Esophagus (tissue), 2 donors: ENCODE results near the gene TMEM63B. TPM values are rescaled to one million over a fixed set of nuclear protein-coding genes. Genes with fewer than 3 reads are reported as not detected.
A peak's percentile ranks its signal among the peaks of the same experiment; 100 is the strongest.
"Not testable (repeated sequence)": the region's sequence is repeated elsewhere in the genome, so short reads cannot be mapped to it uniquely, and the experiment has no call there.

Experiments
- H3K27ac ChIP-seq, 2 donors: one replicate each; pipeline ENCODE4 v1.5.1; 2013; ENCODE audit warnings: low read depth in 2 of 2, mild to moderate bottlenecking in 2 of 2, inconsistent platforms in 1 of 2, low read length in 1 of 2, moderate library complexity in 1 of 2
- H3K27me3 ChIP-seq, 2 donors: one replicate each; pipeline ENCODE4 v1.6.1; 2013; ENCODE audit warnings: low read length in 2 of 2, control low read depth in 1 of 2, mild to moderate bottlenecking in 1 of 2; ENCODE audit not compliant: insufficient read depth in 2 of 2, control insufficient read depth in 1 of 2
- H3K36me3 ChIP-seq, 2 donors: one replicate each; pipeline ENCODE4 v1.6.1; 2013; ENCODE audit warnings: low read length in 1 of 2; ENCODE audit not compliant: control insufficient read depth in 2 of 2, insufficient read depth in 2 of 2
- H3K4me1 ChIP-seq, 2 donors: one replicate each; pipeline ENCODE4 v1.6.1; 2013; ENCODE audit warnings: low read length in 1 of 2; ENCODE audit not compliant: control insufficient read depth in 2 of 2, insufficient read depth in 2 of 2
- H3K4me3 ChIP-seq, 2 donors: one replicate each; pipeline ENCODE4 v1.5.1; 2013; ENCODE audit warnings: low read length in 2 of 2, mild to moderate bottlenecking in 2 of 2, low read depth in 1 of 2, moderate library complexity in 1 of 2
- H3K9me3 ChIP-seq, 2 donors: one replicate each; pipeline ENCODE4 v1.6.1; 2013; ENCODE audit warnings: mild to moderate bottlenecking in 2 of 2, low read depth in 1 of 2, low read length in 1 of 2, moderate library complexity in 1 of 2; ENCODE audit not compliant: control insufficient read depth in 2 of 2, insufficient read depth in 1 of 2
- WGBS, 2 donors: extraction: QIAGEN DNeasy Blood & Tissue Kit; methylation state at CpG; one replicate each; pipeline ENCODE4 v1.1.7; 2013; 5-methylcytosine and 5-hydroxymethylcytosine counted together
- polyA plus RNA-seq, 2 donors: library from polyadenylated mRNA; stranded (reverse); fragments of 200-250 nt; gene quantifications; one replicate each; pipeline ENCODE4 v1.2.3, GENCODE V29; 2013
- donor health status: healthy with polysubstance abuse.
- donor health status: Bipolar disorder and iron deficiency.

The TMEM63B gene
- polyA plus RNA-seq, 2 donors = 21.6 to 37.9 TPM

DNA sequence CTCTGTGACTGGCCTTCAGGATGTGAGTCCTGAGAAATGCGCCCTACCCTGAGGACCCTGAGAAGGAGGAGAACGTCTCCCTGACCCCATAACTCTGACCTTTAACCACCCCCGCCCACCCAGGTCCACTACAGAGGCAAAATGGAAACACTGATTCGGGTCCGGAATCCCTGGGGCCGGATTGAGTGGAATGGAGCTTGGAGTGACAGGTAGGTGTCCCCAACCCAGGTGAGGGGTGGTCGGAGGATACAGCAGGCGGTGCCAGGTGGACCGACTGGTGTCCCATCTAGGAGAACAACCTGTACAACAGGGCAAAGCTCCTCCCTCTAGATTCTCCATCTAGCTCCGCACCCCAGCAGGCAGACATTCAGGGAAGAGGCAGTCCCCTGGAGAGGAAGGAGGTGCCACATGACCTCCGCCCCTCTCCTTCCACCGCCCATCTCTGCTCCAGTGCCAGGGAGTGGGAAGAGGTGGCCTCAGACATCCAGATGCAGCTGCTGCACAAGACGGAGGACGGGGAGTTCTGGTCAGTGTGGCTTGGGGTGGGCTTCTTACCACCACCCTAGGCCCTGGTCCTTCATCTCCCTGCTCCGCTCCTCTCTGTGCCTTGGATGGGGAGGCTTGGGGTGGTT, 48.9 kb downstream of the TMEM63B start:
- no peaks in the 10 kb centered on the region for H3K4me1 ChIP-seq
- H3K36me3 ChIP-seq = no peaks in the 10 kb centered on the region
- H3K27ac ChIP-seq = no peak overlapping the region
- no peaks in the 10 kb centered on the region for H3K27me3 ChIP-seq
- no peaks in the 10 kb centered on the region for H3K9me3 ChIP-seq
- 78 to 79% methylated on average over 15 of the region's 15 CpGs for WGBS, 2 donors
- no peak overlapping the region for H3K4me3 ChIP-seq

GRCh38 chr6:44176762-44177509, 49.6 kb downstream of the TMEM63B start:
- Histone ChIP-seq H3K36me3 (no peaks in the 10 kb centered on the region), H3K4me1 (no peaks in the 10 kb centered on the region), H3K27me3 (no peaks in the 10 kb centered on the region), H3K27ac (no peak overlapping the region), H3K9me3 (no peaks in the 10 kb centered on the region), H3K4me3 (no peak overlapping the region)
- 74 to 75% methylated on average over 24 of the region's 24 CpGs for WGBS, 2 donors

GRCh38 chr6:44177691-44178423, 50.5 kb downstream of the TMEM63B start:
- Histone ChIP-seq H3K4me1 (peaks cover 0 to 1% of the 10 kb centered on the region in 2 donors), H3K36me3 (no peaks in the 10 kb centered on the region), H3K27me3 (no peaks in the 10 kb centered on the region), H3K9me3 (no peaks in the 10 kb centered on the region), H3K27ac (peak overlapping the region; percentile 47 to 63), H3K4me3 (no peak overlapping the region)
- WGBS, 2 donors = 44 to 58% methylated on average over 13 of the region's 13 CpGs

GRCh38 chr6:44178424-44179071, 51.2 kb downstream of the TMEM63B start:
- no peaks in the 10 kb centered on the region for H3K27me3 ChIP-seq
- H3K4me1 ChIP-seq = peaks cover 0 to 4% of the 10 kb centered on the region in 2 donors
- H3K27ac ChIP-seq = peak overlapping the region in 1 of 2 donors; percentile 63
- H3K36me3 ChIP-seq = no peaks in the 10 kb centered on the region
- H3K4me3 ChIP-seq = no peak overlapping the region
- H3K9me3 ChIP-seq = no peaks in the 10 kb centered on the region
- 84 to 91% methylated on average over 9 of the region's 9 CpGs for WGBS, 2 donors

DNA sequence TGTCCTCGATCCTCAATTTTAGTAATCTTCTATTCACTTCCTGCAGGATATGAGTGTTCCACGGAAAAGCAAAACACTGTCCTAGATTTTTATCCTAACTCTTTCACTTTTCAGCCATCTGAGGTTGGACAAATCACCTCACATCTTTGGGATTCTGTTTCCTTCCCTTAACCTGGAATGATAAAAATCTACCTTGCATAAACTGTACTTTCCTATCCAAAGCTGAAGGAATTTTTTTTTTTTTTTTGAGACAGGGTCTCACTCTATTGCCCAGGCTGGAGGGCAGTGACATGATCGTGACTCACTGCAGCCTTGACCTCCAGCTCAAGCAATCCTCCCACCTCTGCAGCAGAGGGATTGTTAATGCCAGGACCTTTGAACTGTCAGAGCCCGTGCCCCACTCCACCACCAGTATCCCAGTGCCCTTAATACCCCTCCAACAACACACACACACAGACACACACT, 51.8 kb downstream of the TMEM63B start:
- H3K27ac ChIP-seq = no peak overlapping the region
- H3K4me1 ChIP-seq = peaks cover 0 to 4% of the 10 kb centered on the region in 2 donors
- H3K9me3 ChIP-seq = no peaks in the 10 kb centered on the region
- no peaks in the 10 kb centered on the region for H3K27me3 ChIP-seq
- H3K36me3 ChIP-seq = no peaks in the 10 kb centered on the region
- 53 to 61% methylated on average over 4 of the region's 4 CpGs for WGBS, 2 donors
- H3K4me3 ChIP-seq = no peak overlapping the region

DNA sequence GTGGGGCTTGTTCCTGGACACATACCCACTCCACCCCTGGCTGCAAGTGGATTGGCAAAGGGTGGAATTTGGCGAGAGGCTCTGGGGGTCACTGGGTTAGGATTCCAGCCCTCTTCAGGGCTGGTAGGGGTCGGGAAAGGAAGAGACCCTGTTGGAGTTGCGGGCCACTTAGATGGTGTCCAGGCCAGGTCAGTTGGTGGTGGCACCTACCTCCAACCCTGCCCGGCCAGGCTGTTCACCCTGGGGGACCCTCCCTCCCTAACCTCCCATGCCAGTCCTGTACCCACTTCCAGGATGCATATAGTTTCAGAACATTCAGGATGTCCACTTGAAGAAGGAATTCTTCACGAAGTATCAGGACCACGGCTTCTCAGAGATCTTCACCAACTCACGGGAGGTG, 52.3 kb downstream of the TMEM63B start:
- Histone ChIP-seq H3K4me3 (no peak overlapping the region), H3K36me3 (no peaks in the 10 kb centered on the region), H3K4me1 (peaks cover 0 to 4% of the 10 kb centered on the region in 2 donors), H3K27me3 (no peaks in the 10 kb centered on the region), H3K9me3 (no peaks in the 10 kb centered on the region), H3K27ac (no peak overlapping the region)
- WGBS, 2 donors = 90 to 93% methylated on average over 7 of the region's 7 CpGs

DNA sequence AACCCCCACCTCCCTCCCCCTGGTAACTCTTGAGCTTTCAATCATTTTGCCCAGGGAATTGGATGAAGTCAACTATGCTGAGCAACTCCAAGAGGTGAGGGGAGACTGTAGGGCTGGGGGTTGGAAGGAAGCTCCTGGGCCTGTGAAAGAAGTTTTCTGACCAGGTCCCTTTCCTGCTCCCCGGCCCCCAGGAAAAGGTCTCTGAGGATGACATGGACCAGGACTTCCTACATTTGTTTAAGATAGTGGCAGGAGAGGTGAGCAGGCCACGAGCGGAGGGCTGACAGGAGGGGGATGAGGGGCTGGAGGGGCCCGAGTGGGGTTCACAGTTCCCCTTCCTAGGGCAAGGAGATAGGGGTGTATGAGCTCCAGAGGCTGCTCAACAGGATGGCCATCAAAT, 53.1 kb downstream of the TMEM63B start:
- Histone ChIP-seq H3K27ac (no peak overlapping the region), H3K4me1 (peaks cover 0 to 4% of the 10 kb centered on the region in 2 donors), H3K36me3 (no peaks in the 10 kb centered on the region), H3K4me3 (no peak overlapping the region), H3K9me3 (no peaks in the 10 kb centered on the region), H3K27me3 (no peaks in the 10 kb centered on the region)
- 87 to 91% methylated on average over 4 of the region's 4 CpGs for WGBS, 2 donors

GRCh38 chr6:44180886-44181285, 53.5 kb downstream of the TMEM63B start:
- peaks cover 0 to 4% of the 10 kb centered on the region in 2 donors for H3K4me1 ChIP-seq
- WGBS, 2 donors = 93 to 94% methylated on average over 4 of the region's 4 CpGs

DNA sequence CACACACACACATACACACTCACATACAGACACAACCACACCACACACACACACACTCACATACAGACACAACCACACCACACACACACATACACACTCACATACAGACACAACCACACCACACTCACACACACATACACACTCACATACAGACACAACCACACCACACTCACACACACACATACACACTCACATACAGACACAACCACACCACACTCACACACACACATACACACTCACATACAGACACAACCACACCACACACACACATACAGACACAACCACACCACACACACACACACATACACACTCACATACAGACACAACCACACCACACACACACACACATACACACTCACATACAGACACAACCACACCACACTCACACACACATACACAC, 54.4 kb downstream of the TMEM63B start:
- H3K9me3 ChIP-seq, H3K36me3 ChIP-seq, H3K4me1 ChIP-seq, H3K4me3 ChIP-seq, H3K27ac ChIP-seq, H3K27me3 ChIP-seq: not testable (repeated sequence)

More at GRCh38 chr6:44180886-44181285, 53.5 kb downstream of the TMEM63B start:
- H3K27me3 ChIP-seq = no peaks in the 10 kb centered on the region
- no peaks in the 10 kb centered on the region for H3K9me3 ChIP-seq
- no peak overlapping the region for H3K27ac ChIP-seq
- no peaks in the 10 kb centered on the region for H3K36me3 ChIP-seq
- H3K4me3 ChIP-seq = no peak overlapping the region
